ENCODE measurements around the gene DEGS2. TPM values are rescaled to one million over a fixed set of nuclear protein-coding genes. Genes with fewer than 3 reads are reported as not detected.

DEGS2 gene
- total RNA-seq, 5 donors from 2014 or later (not counting 1 experiment from before 2014, with no cell fraction given) = 0.19 to 0.79 (median 0.49) TPM; not detected in 1

DNA sequence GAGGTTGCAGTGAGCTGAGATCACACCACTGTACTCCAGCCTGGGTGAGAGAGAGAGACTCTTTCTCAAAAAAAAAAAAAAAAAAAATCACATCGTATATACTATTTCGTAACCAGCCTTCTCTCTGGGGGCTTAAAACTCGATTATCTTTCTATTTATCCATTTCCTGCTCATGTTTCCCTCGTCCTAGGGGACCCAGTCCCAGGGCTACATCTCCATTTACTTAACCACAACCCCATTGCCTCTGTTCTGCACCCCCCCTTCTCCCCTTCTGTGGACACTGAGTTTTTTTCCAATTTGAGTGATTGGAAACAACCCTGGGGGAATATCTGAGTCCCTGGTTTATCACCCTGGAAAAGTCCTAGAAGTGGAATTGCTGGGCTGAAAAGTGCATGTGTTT, 43.3 kb upstream of the DEGS2 start:
- Histone ChIP-seq H3K36me3 (ENCODE audit: control insufficient read depth in 2 of 2, extremely low read depth in 1 of 2, insufficient read depth in 1 of 2, low read length in 1 of 2) (no peaks in the 10 kb centered on the region), H3K4me1 (ENCODE audit: control insufficient read depth in 1 of 2, extremely low read depth in 1 of 2, insufficient read depth in 2 of 2, low read length in 2 of 2) (no peaks in the 10 kb centered on the region), H3K27me3 (replicated peaks in 1 of 2; ENCODE audit: control insufficient read depth in 2 of 2, extremely low read depth in 1 of 2, insufficient read depth in 2 of 2, low read length in 1 of 2) (no peaks in the 10 kb centered on the region), H3K9me3 (no peaks in the 10 kb centered on the region), H3K4me3 (ENCODE audit: control insufficient read depth in 1 of 2, extremely low read depth in 1 of 2, low read length in 1 of 2) (no peak overlapping the region), H3K27ac (ENCODE audit: low read length) (no peak overlapping the region)
- no peak overlapping the region for H3K4me3 Mint-ChIP-seq
- DNase-seq (no peak), ATAC-seq (replicated peaks in 1 of 4) (no peak)
- H3K27ac Mint-ChIP-seq = no peak overlapping the region
- no peaks in the 10 kb centered on the region for H3K36me3 Mint-ChIP-seq
- ChIA-PET CTCF (no interaction called here), POLR2A (interaction anchor here in 1 of 2 donors (0.6 kb wide), 1 partner anchor 182 kb away, joined by 7 read pairs; no protein-coding TSS in a partner anchor)
- H3K27me3 Mint-ChIP-seq = no peaks in the 10 kb centered on the region
- 27% methylated on average over 2 of the region's 4 CpGs for WGBS (ENCODE audit: insufficient coverage)
- H3K9me3 Mint-ChIP-seq = no peaks in the 10 kb centered on the region
- no peaks in the 10 kb centered on the region for H3K4me1 Mint-ChIP-seq

DNA sequence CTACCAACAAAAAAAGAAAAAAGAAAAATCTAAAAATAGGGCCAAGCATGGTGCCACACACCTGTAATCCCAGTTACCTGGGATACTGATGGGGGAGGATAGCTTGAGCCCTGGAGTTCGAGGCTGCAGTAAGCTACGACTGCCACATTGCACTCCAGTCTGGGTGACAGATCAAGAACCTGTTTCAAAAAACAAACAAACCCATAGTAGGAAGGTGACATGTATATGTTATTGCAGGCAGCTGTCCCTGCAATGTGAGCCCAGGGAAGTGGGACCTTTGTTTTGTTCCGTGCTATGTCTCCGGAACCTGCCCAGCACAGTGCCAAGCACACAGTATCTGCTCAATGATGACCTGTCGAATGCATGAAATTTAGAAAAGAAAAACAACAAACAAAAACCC, 42.3 kb upstream of the DEGS2 start:
- Histone ChIP-seq H3K36me3 (ENCODE audit: control insufficient read depth in 2 of 2, extremely low read depth in 1 of 2, insufficient read depth in 1 of 2, low read length in 1 of 2) (no peaks in the 10 kb centered on the region), H3K9me3 (no peaks in the 10 kb centered on the region), H3K4me3 (ENCODE audit: control insufficient read depth in 1 of 2, extremely low read depth in 1 of 2, low read length in 1 of 2) (no peak overlapping the region), H3K4me1 (ENCODE audit: control insufficient read depth in 1 of 2, extremely low read depth in 1 of 2, insufficient read depth in 2 of 2, low read length in 2 of 2) (no peaks in the 10 kb centered on the region), H3K27ac (ENCODE audit: low read length) (no peak overlapping the region), H3K27me3 (replicated peaks in 1 of 2; ENCODE audit: control insufficient read depth in 2 of 2, extremely low read depth in 1 of 2, insufficient read depth in 2 of 2, low read length in 1 of 2) (no peaks in the 10 kb centered on the region)
- Mint-ChIP-seq H3K9me3 (no peaks in the 10 kb centered on the region), H3K27me3 (no peaks in the 10 kb centered on the region), H3K4me1 (no peaks in the 10 kb centered on the region), H3K4me3 (no peak overlapping the region), H3K27ac (no peak overlapping the region), H3K36me3 (no peaks in the 10 kb centered on the region)
- no peak for ATAC-seq (replicated peaks in 1 of 4)
- POLR2A ChIA-PET = interaction anchor here (0.6 to 0.9 kb wide), 2 partner anchors 20 to 183 kb away, joined by 3 to 7 read pairs; no protein-coding TSS in a partner anchor
- WGBS (ENCODE audit: insufficient coverage) = no CpG with 5 or more reads among the region's 5 CpGs
- CTCF ChIA-PET = no interaction called here
- DNase-seq = no peak

DNA sequence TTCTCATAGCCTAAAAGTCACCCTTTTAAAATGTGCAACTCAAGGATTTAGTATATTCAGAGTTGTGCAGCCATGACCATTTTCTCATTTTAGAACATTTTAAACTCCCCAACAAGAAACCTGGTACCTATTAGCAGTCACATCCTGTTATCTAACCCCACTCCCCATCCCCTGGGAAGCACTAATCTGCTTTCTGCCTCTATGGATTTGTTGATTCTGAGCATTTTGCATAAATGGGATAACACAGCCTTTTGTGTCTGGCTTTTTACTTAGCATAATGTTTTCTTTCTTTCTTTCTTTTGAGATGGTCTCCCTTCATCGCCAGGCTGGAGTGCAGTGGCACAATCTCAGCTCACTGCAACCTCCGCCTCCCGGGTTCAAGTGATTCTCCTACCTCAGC, 40.9 kb upstream of the DEGS2 start:
- Mint-ChIP-seq H3K4me1 (peaks cover 0 to 2% (median 0%) of the 10 kb centered on the region in 3 donors), H3K27ac (no peak overlapping the region), H3K36me3 (no peaks in the 10 kb centered on the region), H3K4me3 (no peak overlapping the region), H3K27me3 (no peaks in the 10 kb centered on the region), H3K9me3 (no peaks in the 10 kb centered on the region)
- no peaks in the 10 kb centered on the region for H3K4me1 ChIP-seq (ENCODE audit: control insufficient read depth in 1 of 2, extremely low read depth in 1 of 2, insufficient read depth in 2 of 2, low read length in 2 of 2)
- DNase-seq (no peak), ATAC-seq (replicated peaks in 1 of 4) (no peak)
- no peaks in the 10 kb centered on the region for H3K9me3 ChIP-seq
- no peak overlapping the region for H3K27ac ChIP-seq (ENCODE audit: low read length)
- CTCF ChIA-PET = no interaction called here
- POLR2A ChIA-PET = no interaction called here
- WGBS (ENCODE audit: insufficient coverage) = no CpG with 5 or more reads among the region's 3 CpGs
- no peaks in the 10 kb centered on the region for H3K27me3 ChIP-seq (replicated peaks in 1 of 2; ENCODE audit: control insufficient read depth in 2 of 2, extremely low read depth in 1 of 2, insufficient read depth in 2 of 2, low read length in 1 of 2)
- no peak overlapping the region for H3K4me3 ChIP-seq (ENCODE audit: control insufficient read depth in 1 of 2, extremely low read depth in 1 of 2, low read length in 1 of 2)
- H3K36me3 ChIP-seq (ENCODE audit: control insufficient read depth in 2 of 2, extremely low read depth in 1 of 2, insufficient read depth in 1 of 2, low read length in 1 of 2) = no peaks in the 10 kb centered on the region

DNA sequence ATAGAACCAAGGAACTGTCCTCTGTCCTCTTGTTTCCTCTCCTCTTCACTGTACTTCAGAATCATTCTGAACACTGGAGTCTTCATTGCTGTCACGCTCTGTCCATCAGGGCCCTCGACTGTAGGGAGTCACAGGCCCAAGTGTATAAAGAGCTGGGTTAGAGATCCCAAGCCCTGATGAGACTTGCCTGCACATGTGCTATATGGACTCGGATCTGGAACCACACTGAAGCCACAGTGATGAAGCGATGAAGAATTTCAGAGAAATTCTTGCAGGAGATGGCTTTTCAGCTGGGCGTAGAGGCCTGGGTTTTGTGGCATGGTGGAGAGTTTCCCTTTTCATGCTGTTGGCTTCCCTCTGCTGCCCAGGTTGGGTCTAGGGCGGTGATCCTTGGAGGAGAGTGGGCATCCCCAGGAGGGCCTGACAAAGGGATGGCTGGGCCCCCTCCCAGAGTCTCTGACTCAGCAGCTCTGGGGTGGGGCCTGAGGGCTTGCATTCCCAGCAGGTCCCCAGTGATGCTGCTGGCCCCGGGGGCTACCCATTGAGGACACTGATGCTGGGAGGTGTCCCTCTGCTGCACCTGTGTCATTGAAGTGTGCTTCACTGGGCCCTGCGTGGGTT, 39.9 kb upstream of the DEGS2 start:
- WGBS (ENCODE audit: insufficient coverage) = 94% methylated on average over 4 of the region's 8 CpGs
- Histone ChIP-seq H3K27ac (ENCODE audit: low read length) (no peak overlapping the region), H3K4me1 (ENCODE audit: control insufficient read depth in 1 of 2, extremely low read depth in 1 of 2, insufficient read depth in 2 of 2, low read length in 2 of 2) (no peaks in the 10 kb centered on the region), H3K36me3 (ENCODE audit: control insufficient read depth in 2 of 2, extremely low read depth in 1 of 2, insufficient read depth in 1 of 2, low read length in 1 of 2) (no peaks in the 10 kb centered on the region), H3K4me3 (ENCODE audit: control insufficient read depth in 1 of 2, extremely low read depth in 1 of 2, low read length in 1 of 2) (no peak overlapping the region), H3K9me3 (no peaks in the 10 kb centered on the region), H3K27me3 (replicated peaks in 1 of 2; ENCODE audit: control insufficient read depth in 2 of 2, extremely low read depth in 1 of 2, insufficient read depth in 2 of 2, low read length in 1 of 2) (no peaks in the 10 kb centered on the region)
- Mint-ChIP-seq H3K4me3 (no peak overlapping the region), H3K9me3 (no peaks in the 10 kb centered on the region), H3K4me1 (peaks cover 0 to 2% (median under 1%) of the 10 kb centered on the region in 3 donors), H3K27me3 (no peaks in the 10 kb centered on the region), H3K27ac (no peak overlapping the region), H3K36me3 (no peaks in the 10 kb centered on the region)
- no peak for ATAC-seq (replicated peaks in 1 of 4)
- ChIA-PET POLR2A (interaction anchor here in 1 of 2 donors (0.6 kb wide), 1 partner anchor 1944 kb away, joined by 3 read pairs; no protein-coding TSS in a partner anchor), CTCF (interaction anchor here in 1 of 2 donors (0.8 kb wide), 1 partner anchor 86 kb away, joined by 3 read pairs; no protein-coding TSS in a partner anchor)
- no peak for DNase-seq

DNA sequence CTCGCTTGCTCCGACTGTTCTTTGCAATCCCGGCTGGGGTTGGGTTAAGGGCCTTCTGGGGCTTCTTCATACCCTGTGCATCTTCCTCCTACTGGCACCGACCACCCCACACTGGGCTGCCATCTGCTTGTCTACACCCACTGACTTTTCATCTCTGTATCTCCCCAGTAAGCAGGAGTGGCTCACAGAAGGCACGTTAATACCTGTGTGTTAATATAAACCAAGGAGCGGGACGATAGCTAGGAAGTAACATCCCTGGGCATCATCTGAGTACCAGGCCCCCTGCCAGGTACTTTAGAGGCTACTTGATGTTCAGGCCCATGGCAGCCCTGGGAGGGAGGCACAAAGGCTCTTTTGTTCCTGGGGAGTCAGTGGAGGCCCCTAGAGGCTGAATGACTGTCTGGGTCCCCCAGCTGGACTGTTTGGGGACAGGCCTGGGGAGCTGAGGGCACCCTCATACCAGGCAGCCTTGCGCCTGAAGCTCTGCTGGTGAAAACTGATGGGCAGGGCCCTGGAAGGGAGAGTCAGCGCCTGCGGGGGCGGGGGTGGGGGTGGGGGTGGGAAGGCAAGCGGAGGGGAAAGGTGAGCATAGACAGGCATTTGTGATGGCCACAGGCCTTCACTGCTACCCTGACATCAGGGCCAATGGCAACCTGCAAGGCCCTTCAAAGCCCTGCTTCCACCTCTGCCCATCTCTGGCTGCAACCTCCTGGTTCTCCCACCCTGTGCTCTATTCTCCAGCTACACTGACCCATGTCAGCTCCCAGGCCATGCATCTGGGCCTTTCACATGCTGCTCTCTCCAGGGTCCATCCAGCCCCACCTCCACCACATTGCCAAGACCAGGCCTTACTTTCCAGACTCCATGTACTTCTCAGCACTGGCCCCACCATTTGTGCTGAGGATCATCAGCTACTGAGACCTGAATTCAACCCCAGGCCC, 34.2 kb upstream of the DEGS2 start:
- Mint-ChIP-seq H3K4me1 (peaks cover 9 to 11% (median 11%) of the 10 kb centered on the region in 3 donors), H3K27ac (peak overlapping the region; percentile 94 to 96), H3K9me3 (no peaks in the 10 kb centered on the region), H3K4me3 (peak overlapping the region; percentile 28 to 69 (median 55)), H3K27me3 (no peaks in the 10 kb centered on the region), H3K36me3 (no peaks in the 10 kb centered on the region)
- peak overlapping the region; percentile 84 for H3K27ac ChIP-seq (ENCODE audit: low read length)
- ChIA-PET CTCF (interaction anchor here (0.6 to 2.3 kb wide), 31 partner anchors 19 to 509 kb away, joined by 3 to 24 read pairs (median 4); partner anchors contain the start of genes CYP46A1 (in 1 of the 2), DEGS2 (in 1 of the 2) and EVL (in 1 of the 2)), POLR2A (interaction anchor here (0.6 to 1.0 kb wide), 3 partner anchors 31 to 132 kb away, joined by 3 to 4 read pairs (median 3); no protein-coding TSS in a partner anchor)
- H3K27me3 ChIP-seq (replicated peaks in 1 of 2; ENCODE audit: control insufficient read depth in 2 of 2, extremely low read depth in 1 of 2, insufficient read depth in 2 of 2, low read length in 1 of 2) = no peaks in the 10 kb centered on the region
- H3K36me3 ChIP-seq (ENCODE audit: control insufficient read depth in 2 of 2, extremely low read depth in 1 of 2, insufficient read depth in 1 of 2, low read length in 1 of 2) = no peaks in the 10 kb centered on the region
- DNase-seq (no peak), ATAC-seq (replicated peaks in 1 of 4) (peak; percentile 4 to 19 (median 10))
- peak overlapping the region; percentile 25 to 29 for H3K4me3 ChIP-seq (ENCODE audit: control insufficient read depth in 1 of 2, extremely low read depth in 1 of 2, low read length in 1 of 2)
- H3K4me1 ChIP-seq (ENCODE audit: control insufficient read depth in 1 of 2, extremely low read depth in 1 of 2, insufficient read depth in 2 of 2, low read length in 2 of 2) = peaks cover 0 to 14% of the 10 kb centered on the region in 2 experiments
- no peaks in the 10 kb centered on the region for H3K9me3 ChIP-seq
- 63% methylated on average over 5 of the region's 12 CpGs for WGBS (ENCODE audit: insufficient coverage)

Data from T-cell (primary cell).